Omental fat pad (tissue), 4 donors: ENCODE results near the gene STAM. TPM values are rescaled to one million over a fixed set of nuclear protein-coding genes. Genes with fewer than 3 reads are reported as not detected.

Source experiments
- ATAC-seq: fragments of 150-250 bp; one replicate; pipeline ENCODE4 v1.9.1; 2016; ENCODE audit warnings: mild to moderate bottlenecking, moderate library complexity; ENCODE audit not compliant: low FRiP score
- DNase-seq: peaks from one replicate; pipeline ENCODE4 v3.0.0-alpha.2; 2019; ENCODE audit warnings: low spot score
- small RNA-seq: library from RNA; depleted of rRNA; stranded (forward); fragments of <200 nt; gene quantifications from one replicate; pipeline ENCODE3, GENCODE V24; 2016
- total RNA-seq, 4 donors: library from RNA; depleted of rRNA; stranded (reverse); fragments of >200 nt; gene quantifications; one replicate each; pipeline ENCODE4 v1.1.0, GENCODE V29; 2016
- TF ChIP-seq, protein P1 (sequence below), 3 donors: fragments of 450-650 bp; IDR thresholded peaks; one replicate each; pipeline ENCODE4 v1.5.1; 2016 to 2017; ENCODE audit warnings: antibody characterized with exemption in 3 of 3, mild to moderate bottlenecking in 3 of 3, moderate library complexity in 2 of 3

The STAM gene
- total RNA-seq, 4 donors from 2014 or later, result 19.1 to 28.1 (median 22.1) TPM

DNA sequence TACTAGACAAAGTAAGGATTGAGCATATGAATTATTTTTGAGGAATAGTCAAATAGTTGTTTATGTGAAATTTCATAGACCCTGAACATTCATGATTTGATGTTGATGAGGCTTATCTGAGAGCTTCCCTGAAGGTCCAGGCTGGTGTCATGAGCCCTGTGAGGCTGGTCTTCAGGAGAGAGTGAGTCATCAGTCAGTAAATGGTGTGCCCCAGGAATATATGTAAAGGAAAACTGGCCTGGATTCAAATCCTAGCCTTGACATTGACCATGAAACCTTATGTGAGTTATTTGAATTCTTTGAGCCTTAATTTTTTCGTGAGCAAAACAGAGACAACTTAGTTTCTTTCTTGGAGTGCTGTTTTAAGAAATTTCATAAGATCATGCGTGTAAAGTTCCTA is 114.2 kb downstream of the STAM start:
- DNase-seq (no peak), ATAC-seq (no peak)
- TF ChIP-seq, protein P1, sequence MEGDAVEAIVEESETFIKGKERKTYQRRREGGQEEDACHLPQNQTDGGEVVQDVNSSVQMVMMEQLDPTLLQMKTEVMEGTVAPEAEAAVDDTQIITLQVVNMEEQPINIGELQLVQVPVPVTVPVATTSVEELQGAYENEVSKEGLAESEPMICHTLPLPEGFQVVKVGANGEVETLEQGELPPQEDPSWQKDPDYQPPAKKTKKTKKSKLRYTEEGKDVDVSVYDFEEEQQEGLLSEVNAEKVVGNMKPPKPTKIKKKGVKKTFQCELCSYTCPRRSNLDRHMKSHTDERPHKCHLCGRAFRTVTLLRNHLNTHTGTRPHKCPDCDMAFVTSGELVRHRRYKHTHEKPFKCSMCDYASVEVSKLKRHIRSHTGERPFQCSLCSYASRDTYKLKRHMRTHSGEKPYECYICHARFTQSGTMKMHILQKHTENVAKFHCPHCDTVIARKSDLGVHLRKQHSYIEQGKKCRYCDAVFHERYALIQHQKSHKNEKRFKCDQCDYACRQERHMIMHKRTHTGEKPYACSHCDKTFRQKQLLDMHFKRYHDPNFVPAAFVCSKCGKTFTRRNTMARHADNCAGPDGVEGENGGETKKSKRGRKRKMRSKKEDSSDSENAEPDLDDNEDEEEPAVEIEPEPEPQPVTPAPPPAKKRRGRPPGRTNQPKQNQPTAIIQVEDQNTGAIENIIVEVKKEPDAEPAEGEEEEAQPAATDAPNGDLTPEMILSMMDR (IDR thresholded peaks at IDR 0.05), result no peak

DNA sequence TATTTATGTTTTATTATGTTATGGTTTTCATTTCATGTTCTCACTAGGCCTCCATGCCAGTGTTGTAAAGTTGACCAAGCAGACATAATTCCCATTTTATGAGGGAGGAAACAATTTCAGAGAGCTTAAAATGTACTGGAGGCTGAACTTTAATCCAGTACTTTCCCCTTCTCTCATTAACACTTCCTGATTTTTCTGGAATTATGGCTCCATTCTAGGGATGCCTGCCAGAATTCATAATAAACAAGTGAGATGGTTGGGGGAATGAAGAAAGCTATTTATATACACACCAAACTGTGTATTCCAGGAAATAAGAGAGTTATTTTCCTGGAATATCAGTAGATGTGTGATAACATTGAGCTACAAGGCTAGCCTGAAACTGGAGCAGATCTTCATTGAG is 114.9 kb downstream of the STAM start:
- no peak for DNase-seq
- no peak for ATAC-seq
- TF ChIP-seq, protein P1 (IDR thresholded peaks at IDR 0.05), result no peak

DNA sequence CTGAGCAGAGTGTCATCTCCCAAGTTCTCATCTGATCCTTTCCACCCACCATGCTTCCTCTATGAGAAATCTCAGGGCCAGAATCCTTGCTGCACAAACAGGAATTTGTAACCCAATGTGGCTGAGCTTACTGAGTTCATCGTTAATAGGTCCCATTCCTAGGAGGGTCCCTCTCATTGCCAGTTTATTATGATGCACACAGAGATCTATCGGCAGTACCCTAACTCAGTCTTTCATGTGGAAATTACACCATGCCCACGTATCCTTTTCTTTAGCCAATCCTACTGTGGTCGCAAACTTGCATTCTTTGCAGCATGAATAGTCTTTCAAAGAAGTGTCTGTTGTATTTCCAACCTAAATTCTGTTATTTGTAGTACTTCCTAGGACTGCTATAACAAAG is 120.2 kb downstream of the STAM start:
- ATAC-seq, result no peak
- DNase-seq, result no peak

GRCh38 chr10:17765602-17766001 is 121.7 kb downstream of the STAM start:
- TF ChIP-seq, protein P1 (IDR thresholded peaks at IDR 0.05), result no peak
- no peak for ATAC-seq
- DNase-seq, result no peak

More for the DNA sequence above, 120.2 kb downstream of the STAM start:
- TF ChIP-seq, protein P1 (IDR thresholded peaks at IDR 0.05), result no peak

Small RNAs within 50 kb of the gene (small RNA-seq; reads per million reads assigned to genes)
- not detected for gene AC069542.2

Other genes with a start within 250 kb of the STAM start
- 1 to 10 TPM in 1 of 4 donors, under 1 TPM in 3; 0.19 to 7.6 (median 0.40) TPM for gene ST8SIA6, start 189.6 kb upstream of the STAM start, total RNA-seq
- gene HACD1, start 26.8 kb upstream of the STAM start, total RNA-seq, result 10 to 100 TPM; 17.4 to 29.9 (median 19.1) TPM
- gene TMEM236, start 108.0 kb downstream of the STAM start, total RNA-seq, result 1 to 10 TPM; 1.7 to 4.1 (median 3.0) TPM
- gene MRC1, start 165.2 kb downstream of the STAM start, total RNA-seq, result 100 to 1,000 TPM; 130 to 206 (median 139) TPM